ENCODE measurements around the gene PGLYRP1.

- TF ChIP-seq CTCF (IDR thresholded peaks at IDR 0.05 in 4 of 5, conservative IDR thresholded peaks at IDR 0.05 in 1 of 5) (no peak), POLR2A (IDR thresholded peaks at IDR 0.05) (no peak)
These were observed 20.1 kb downstream of the PGLYRP1 start for GRCh38 chr19:46002678-46003275.
